GM12878 (cell line): ENCODE measurements around the gene HMGN4. TPM values are rescaled to one million over a fixed set of nuclear protein-coding genes. Genes with fewer than 3 reads are reported as not detected.

ENCODE experiments used
- ATAC-seq: fragments of 200-7000 bp; cut with Tn5 transposase; 3 replicates; pipeline ENCODE4 v1.9.1; 2020; ENCODE audit warnings: mild to moderate bottlenecking, moderate library complexity
- BruUV-seq: library from RNA; stranded (reverse); fragments of 400-500 nt; replicated peaks from 2 replicates; lab custom pipeline; 2021; lab: Mats Ljungman, UMichigan
- CTCF ChIA-PET: fragments of 300-600 bp; sonication (Branson Sonifier 250); formaldehyde crosslinking; extraction: SDS; loops from one replicate; lab custom pipeline; 2021; ENCODE audit warnings: inconsistent platforms; lab: Yijun Ruan, JAX
- POLR2A ChIA-PET: fragments of 350-600 bp; formaldehyde crosslinking; extraction: SDS; loops from one replicate; lab custom pipeline; 2021; ENCODE audit warnings: inconsistent platforms; lab: Charles Lee
- RAD21 ChIA-PET: fragments of 300-600 bp; sonication (Branson Sonifier 250); formaldehyde crosslinking; loops from one replicate; lab custom pipeline; 2023; ENCODE audit warnings: antibody characterized with exemption; ENCODE audit not compliant: unreplicated experiment; lab: Charles Lee
- SMC1A ChIA-PET: fragments of 300-600 bp; sonication (Branson Sonifier 250); formaldehyde crosslinking; loops from one replicate; lab custom pipeline; 2023; ENCODE audit not compliant: unreplicated experiment, uncharacterized antibody; lab: Charles Lee
- DNase-seq: peaks from one replicate; pipeline ENCODE4 v3.0.0-alpha.2; 2011; ENCODE audit warnings: low read depth, low spot score
- FAIRE-seq: peaks from 3 replicates; lab custom pipeline; 2011; peaks lifted over from hg19 to GRCh38; lab: Jason Lieb, UNC
- H2AFZ ChIP-seq: 2 replicates; pipeline ENCODE4 v1.6.0; 2011; ENCODE audit warnings: low read depth, low read length, control low read depth; ENCODE audit not compliant: control insufficient read depth
- H3K27ac ChIP-seq: 2 replicates; pipeline ENCODE4 v1.5.1; 2011; ENCODE audit warnings: control low read depth; ENCODE audit not compliant: control insufficient read depth, insufficient read depth
- H3K27me3 ChIP-seq, 2 experiments: replicated peaks in 1 of 2; 2 replicates each; pipeline versions ENCODE4 v1.6.0 to v1.6.1; 2011; ENCODE audit warnings: low read length in 1 of 2; ENCODE audit not compliant: control insufficient read depth in 2 of 2, insufficient read depth in 2 of 2
- H3K36me3 ChIP-seq, 2 experiments: 2 replicates each; pipeline ENCODE4 v1.5.1; 2011; ENCODE audit warnings: low read length in 1 of 2; ENCODE audit not compliant: control insufficient read depth in 2 of 2, insufficient read depth in 2 of 2
- H3K4me1 ChIP-seq: 2 replicates; pipeline ENCODE4 v1.6.1; 2011; ENCODE audit warnings: mild to moderate bottlenecking, low read length, moderate library complexity, mixed read lengths; ENCODE audit not compliant: control insufficient read depth, insufficient read depth
- H3K4me2 ChIP-seq: 2 replicates; pipeline ENCODE4 v1.6.0; 2011; ENCODE audit warnings: control low read depth; ENCODE audit not compliant: control insufficient read depth, insufficient read depth
- H3K4me3 ChIP-seq: fragments of 200-600 bp; sonication (generic); 2 replicates; pipeline ENCODE4 v1.5.1; 2016
- H3K79me2 ChIP-seq: 2 replicates; pipeline ENCODE4 v1.6.0; 2011; ENCODE audit warnings: low read length; ENCODE audit not compliant: control insufficient read depth, insufficient read depth
- H3K9ac ChIP-seq: 2 replicates; pipeline ENCODE4 v1.8.0; 2011; ENCODE audit warnings: low read length, control low read depth, mixed read lengths; ENCODE audit not compliant: control insufficient read depth, insufficient read depth
- H3K9me3 ChIP-seq: replicated peaks from 3 replicates; pipeline ENCODE4 v1.5.1; 2011; ENCODE audit warnings: mild to moderate bottlenecking, low read length; ENCODE audit not compliant: control insufficient read depth, insufficient read depth
- H4K20me1 ChIP-seq: 2 replicates; pipeline ENCODE4 v1.6.0; 2011; ENCODE audit not compliant: control insufficient read depth, insufficient read depth
- BHLHE40 ChIP-seq, 2 experiments: fragments of 450-650 bp in 1 of 2; IDR thresholded peaks; 2 replicates each; pipeline ENCODE4 v1.6.1; 2011 to 2017; ENCODE audit warnings: low read depth in 2 of 2, borderline replicate concordance in 1 of 2, improper control_type of control experiment in 1 of 2, low read length in 1 of 2, mild to moderate bottlenecking in 1 of 2
- CBX3 ChIP-seq: fragments of 200-600 bp; sonication (generic); IDR thresholded peaks from 2 replicates; pipeline ENCODE4 v1.6.1; 2016; ENCODE audit warnings: low read depth, borderline replicate concordance
- CREB1 ChIP-seq: IDR thresholded peaks from 2 replicates; pipeline ENCODE4 v1.6.1; 2012; ENCODE audit warnings: low read depth, mild to moderate bottlenecking, inconsistent platforms
- CUX1 ChIP-seq: IDR thresholded peaks from 2 replicates; pipeline ENCODE4 v1.6.1; 2012; ENCODE audit warnings: improper control_type of control experiment, low read depth, low read length; ENCODE audit not compliant: insufficient replicate concordance
- EED ChIP-seq: sonication (generic); IDR thresholded peaks from 2 replicates; pipeline ENCODE4 v1.6.1; 2016; ENCODE audit warnings: antibody characterized with exemption, low read depth
- EP300 ChIP-seq, 2 experiments: fragments of 150-350 bp in 1 of 2; IDR thresholded peaks; 2 replicates each; pipeline ENCODE4 v1.6.1; 2011 to 2012; ENCODE audit warnings: low read depth in 2 of 2, low read length in 2 of 2, borderline replicate concordance in 1 of 2, improper control_type of control experiment in 1 of 2, inconsistent platforms in 1 of 2; ENCODE audit not compliant: control insufficient read depth in 1 of 2
- MTA2 ChIP-seq: fragments of 450-650 bp; IDR thresholded peaks from 2 replicates; pipeline ENCODE4 v1.6.1; 2016; ENCODE audit warnings: low read depth, mild to moderate bottlenecking, moderate library complexity
- PBX3 ChIP-seq: IDR thresholded peaks from 2 replicates; pipeline ENCODE4 v1.6.1; 2011; ENCODE audit warnings: mild to moderate bottlenecking, low read depth, low read length, moderate library complexity; ENCODE audit not compliant: insufficient replicate concordance
- PKNOX1 ChIP-seq: fragments of 450-650 bp; IDR thresholded peaks from 2 replicates; pipeline ENCODE4 v1.6.1; 2016; ENCODE audit warnings: mild to moderate bottlenecking
- SIN3A ChIP-seq: IDR thresholded peaks from 2 replicates; pipeline ENCODE4 v1.6.1; 2012; ENCODE audit warnings: low read depth, low read length, improper control_type of control experiment
- TARDBP ChIP-seq: IDR thresholded peaks from 2 replicates; pipeline ENCODE4 v1.6.1; 2016; ENCODE audit warnings: borderline replicate concordance
- YY1 ChIP-seq: IDR thresholded peaks from 2 replicates; pipeline ENCODE4 v1.6.1; 2011; ENCODE audit warnings: low read depth, mild to moderate bottlenecking, low read length
- ZNF207 ChIP-seq: fragments of 450-650 bp; IDR thresholded peaks from 2 replicates; pipeline ENCODE4 v1.6.1; 2014; ENCODE audit warnings: antibody characterized with exemption, mild to moderate bottlenecking, borderline replicate concordance
- ZNF274 ChIP-seq: IDR thresholded peaks from one replicate; pipeline ENCODE4 v1.8.0; 2011; ENCODE audit not compliant: insufficient read length, insufficient read depth
- WGBS: methylation state at CpG from one replicate; pipeline ENCODE4 v1.1.6; 2016; ENCODE audit warnings: low lambda C conversion rate; ENCODE audit not compliant: insufficient replicate concordance, insufficient coverage; ENCODE audit errors: missing lambda C conversion rate; 5-methylcytosine and 5-hydroxymethylcytosine counted together
- in situ Hi-C: fragments of 300-500 bp; cut with MboI; formaldehyde crosslinking; loops from 9 replicates; pipeline ENCODE4 v1.14.3; 2018; ENCODE audit warnings: mixed read lengths
- intact Hi-C: fragments of 100-400 bp; cut with micrococcal nuclease; formaldehyde crosslinking; loops from one replicate; pipeline ENCODE4 v1.14.2; 2022; ENCODE audit not compliant: unreplicated experiment
- polyA plus RNA-seq, 11 experiments: library from polyadenylated mRNA; depleted of rRNA in 4 of 11; unstranded in 6 of 11; stranded (reverse) in 5 of 11; fragments of >200 nt; fragmentation: Nextera tagmentation in 4 of 11; fragmentation: Illumina TruSeq in 1 of 11; extraction: Ambion mirVana in 4 of 11; extraction: Trizol in 1 of 11; gene quantifications; 1 replicate in 1 of 11; 2 replicates in 10 of 11; pipeline versions ENCODE4 v1.2.1 to v1.2.3, GENCODE V29; 2011 to 2016; ENCODE audit warnings: inconsistent platforms in 2 of 11, missing spikeins in 2 of 11, low read depth in 1 of 11
- total RNA-seq, 4 experiments: library from RNA; depleted of rRNA in 3 of 4; stranded (reverse); fragments of >200 nt in 3 of 4; fragmentation: Illumina TruSeq in 1 of 4; extraction: Trizol in 1 of 4; gene quantifications; 2 replicates each; pipeline versions ENCODE4 v1.2.1 to v1.2.3, GENCODE V29; 2013 to 2021

The HMGN4 gene
- total and polyA plus RNA-seq, 10 of the 15 experiments (the other 5 are each of a cell fraction or from before 2014, with no cell fraction given), result 26.7 to 99.1 (median 76.7) TPM

GRCh38 chr6:26532699-26533531, 5.3 kb upstream of the HMGN4 start:
- no peak for FAIRE-seq
- SMC1A ChIA-PET, result interaction anchor here (0.8 to 2.6 kb wide), 24 partner anchors 9 to 651 kb away, joined by 3 to 28 read pairs (median 4); no protein-coding TSS in a partner anchor
- Histone ChIP-seq H4K20me1 (no peaks in the 10 kb centered on the region), H3K27ac (peak overlapping the region; percentile 73), H2AFZ (peak overlapping the region; percentile 95), H3K36me3 (no peaks in the 10 kb centered on the region), H3K4me3 (peak overlapping the region; percentile 79), H3K79me2 (no peaks in the 10 kb centered on the region), H3K9me3 (no peaks in the 10 kb centered on the region), H3K4me1 (peaks cover 17% of the 10 kb centered on the region), H3K9ac (peak overlapping the region; percentile 75), H3K27me3 (no peaks in the 10 kb centered on the region), H3K4me2 (peak overlapping the region; percentile 86)
- intact Hi-C loops (loop anchor here (1.0 kb wide), 1 partner anchor 12 kb away; no protein-coding TSS in a partner anchor), in situ Hi-C loops (no loop called here)
- peak; percentile 59 for ATAC-seq
- BruUV-seq, result no TSS peak
- CTCF ChIA-PET, result interaction anchor here (0.6 to 2.0 kb wide), 21 partner anchors 9 to 357 kb away, joined by 3 to 9 read pairs (median 5); no protein-coding TSS in a partner anchor
- RAD21 ChIA-PET, result interaction anchor here (0.8 to 3.2 kb wide), 13 partner anchors 9 to 210 kb away, joined by 3 to 16 read pairs (median 5); no protein-coding TSS in a partner anchor
- peak; percentile 99 for DNase-seq
- POLR2A ChIA-PET, result interaction anchor here (0.6 to 3.0 kb wide), 13 partner anchors 9 to 196 kb away, joined by 3 to 16 read pairs (median 4); partner anchors contain the start of gene BTN2A2
- under 1% methylated on average over 28 of the region's 28 CpGs for WGBS
- TF ChIP-seq BHLHE40 (IDR thresholded peaks at IDR 0.05; ENCODE audit: borderline replicate concordance in 1 of 2, low read depth in 2 of 2, low read length in 1 of 2) (no peak; a peak in 1 of 4 replicates), SIN3A (no peak), TARDBP (peak; percentile 96), EED (peak; percentile 29; the same call in 1 of the 2 replicates), PKNOX1 (no peak), CREB1 (no peak; the same call in 1 of the 2 replicates), CBX3 (no peak), ZNF207 (peak; percentile 73; the same call in 1 of the 2 replicates), EP300 (IDR thresholded peaks at IDR 0.05; ENCODE audit: borderline replicate concordance in 1 of 2, control insufficient read depth in 1 of 2, low read depth in 2 of 2, low read length in 2 of 2) (peak in 1 of 2 experiments; percentile 55; a peak in 1 of 4 replicates), CUX1 (no peak), PBX3 (no peak), MTA2 (peak; percentile 21; the same call in 1 of the 2 replicates), ZNF274 (no peak), YY1 (peak; percentile 66)
